ENCODE measurements around the gene LHPP. TPM values are rescaled to one million over a fixed set of nuclear protein-coding genes. Genes with fewer than 3 reads are reported as not detected.

The LHPP gene
- total and polyA plus RNA-seq, 10 of the 15 experiments (the other 5 are each of a cell fraction or from before 2014, with no cell fraction given) = 0.79 to 9.8 (median 6.7) TPM

GRCh38 chr10:124561206-124561605 lies 99.6 kb downstream of the LHPP start:
- FAIRE-seq (no peak), DNase-seq (ENCODE audit: low read depth, low spot score) (no peak), ATAC-seq (no peak)
- ChIA-PET SMC1A (ENCODE audit: uncharacterized antibody, unreplicated experiment) (no interaction called here), POLR2A (no interaction called here), CTCF (no interaction called here), RAD21 (ENCODE audit: unreplicated experiment) (no interaction called here)
- Histone ChIP-seq H4K20me1 (ENCODE audit: control insufficient read depth, insufficient read depth) (no peaks in the 10 kb centered on the region), H3K9ac (ENCODE audit: control insufficient read depth, insufficient read depth, low read length) (no peak overlapping the region), H3K27ac (ENCODE audit: control insufficient read depth, insufficient read depth) (no peak overlapping the region), H3K79me2 (ENCODE audit: control insufficient read depth, insufficient read depth, low read length) (no peaks in the 10 kb centered on the region), H2AFZ (ENCODE audit: control insufficient read depth, low read depth, low read length) (no peak overlapping the region), H3K4me2 (ENCODE audit: control insufficient read depth, insufficient read depth) (no peak overlapping the region), H3K4me1 (ENCODE audit: control insufficient read depth, insufficient read depth, low read length) (no peaks in the 10 kb centered on the region), H3K4me3 (no peak overlapping the region), H3K9me3 (replicated peaks; ENCODE audit: control insufficient read depth, insufficient read depth, low read length) (no peaks in the 10 kb centered on the region; the same call in 2 of the 3 replicates), H3K27me3 (replicated peaks in 1 of 2; ENCODE audit: control insufficient read depth in 2 of 2, insufficient read depth in 2 of 2, low read length in 1 of 2) (0 out of 4 replicates have a peak, but pooled peaks cover 0 to 2% of the 10 kb centered on the region in 2 experiments), H3K36me3 (ENCODE audit: control insufficient read depth in 2 of 2, insufficient read depth in 2 of 2, low read length in 1 of 2) (no peaks in the 10 kb centered on the region)
- 52% methylated on average over 5 of the region's 5 CpGs for WGBS (ENCODE audit: insufficient coverage, insufficient replicate concordance, low lambda C conversion rate, missing lambda C conversion rate)
- in situ Hi-C loops (cut with MboI) = no loop called here
- no TSS peak for BruUV-seq (replicated peaks)
- TF ChIP-seq TBL1XR1 (IDR thresholded peaks at IDR 0.05; ENCODE audit: low read depth, low read length) = no peak
- no peak for TF ChIP-seq STAT1 (conservative IDR thresholded peaks at IDR 0.05)
- no peak for TF ChIP-seq JUNB (IDR thresholded peaks at IDR 0.05)
- no peak for TF ChIP-seq HSF1 (IDR thresholded peaks at IDR 0.05; ENCODE audit: low read depth, low read length)
- TF ChIP-seq IKZF2 (IDR thresholded peaks at IDR 0.05) = no peak
- TF ChIP-seq CBX5 (IDR thresholded peaks at IDR 0.05; ENCODE audit: low read depth) = no peak
- TF ChIP-seq NFYA (IDR thresholded peaks at IDR 0.05; ENCODE audit: borderline replicate concordance, low read depth, low read length) = no peak
- no peak for TF ChIP-seq CHD1 (IDR thresholded peaks at IDR 0.05; ENCODE audit: low read depth, low read length)
- TF ChIP-seq ZNF622 (IDR thresholded peaks at IDR 0.05) = no peak
- TF ChIP-seq RELB (IDR thresholded peaks at IDR 0.05; ENCODE audit: low read depth) = no peak
- no peak for TF ChIP-seq TCF3 (IDR thresholded peaks at IDR 0.05; ENCODE audit: borderline replicate concordance, insufficient read depth, low read depth, low read length)
- no peak for TF ChIP-seq SPI1 (IDR thresholded peaks at IDR 0.05; ENCODE audit: borderline replicate concordance, insufficient read depth, low read depth, low read length)
- TF ChIP-seq BACH1 (IDR thresholded peaks at IDR 0.05; ENCODE audit: borderline replicate concordance) = no peak
- no peak for TF ChIP-seq HDAC2 (IDR thresholded peaks at IDR 0.05)
- TF ChIP-seq SMARCA5 (IDR thresholded peaks at IDR 0.05) = no peak
- TF ChIP-seq PAX8 (IDR thresholded peaks at IDR 0.05) = no peak
- no peak for TF ChIP-seq CHD4 (IDR thresholded peaks at IDR 0.05)
- TF ChIP-seq BCL11A (IDR thresholded peaks at IDR 0.05; ENCODE audit: low read depth, low read length) = no peak
- TF ChIP-seq CREM (IDR thresholded peaks at IDR 0.05; ENCODE audit: low read depth) = no peak
- intact Hi-C loops (cut with micrococcal nuclease; ENCODE audit: unreplicated experiment) = no loop called here
